HepG2 (cell line): Measurements from ENCODE around the gene SERPINB6. TPM values are rescaled to one million over a fixed set of nuclear protein-coding genes. Genes with fewer than 3 reads are reported as not detected.

Source experiments
- CREB1 ChIP-seq, 2 experiments: fragments of 450-650 bp in 1 of 2; IDR thresholded peaks; 2 replicates each; pipeline ENCODE4 v1.6.1; 2016 to 2017; ENCODE audit warnings: control low read depth in 1 of 2, mild to moderate bottlenecking in 1 of 2, missing compliant biosample characterization in 1 of 2, missing genetic modification characterization in 1 of 2
- KLF6 ChIP-seq: IDR thresholded peaks from 2 replicates; pipeline ENCODE4 v1.8.0; 2016; ENCODE audit warnings: missing biosample characterization, missing genetic modification reagents
- MBNL3 ChIP-seq: fragments of 250-450 bp; sonication (Bioruptor Pico); conservative IDR thresholded peaks from 2 replicates; pipeline ENCODE4 v1.8.0; 2022; ENCODE audit warnings: mild to moderate bottlenecking, inconsistent platforms
- MIER3 ChIP-seq: IDR thresholded peaks from 2 replicates; pipeline ENCODE4 v1.6.1; 2016; ENCODE audit warnings: missing compliant biosample characterization, borderline replicate concordance
- NCOA1 ChIP-seq: sonication (generic); formaldehyde crosslinking; IDR thresholded peaks from 2 replicates; pipeline ENCODE4 v1.9.0; 2021; ENCODE audit warnings: missing genetic modification reagents
- TCF7 ChIP-seq: sonication (generic); IDR thresholded peaks from 2 replicates; pipeline ENCODE4 v1.6.1; 2016; ENCODE audit warnings: antibody characterized with exemption, low read depth
- ZNF33A ChIP-seq: sonication (generic); formaldehyde crosslinking; IDR thresholded peaks from 2 replicates; pipeline ENCODE4 v1.5.1; 2020; ENCODE audit warnings: missing genetic modification reagents, mild to moderate bottlenecking, moderate library complexity, borderline replicate concordance
- ZNF407 ChIP-seq: sonication (generic); formaldehyde crosslinking; IDR thresholded peaks from one replicate; pipeline ENCODE4 v1.5.1; 2020; ENCODE audit warnings: mild to moderate bottlenecking, missing genetic modification reagents; ENCODE audit errors: not compliant biosample characterization
- ZNF687 ChIP-seq: sonication (generic); formaldehyde crosslinking; IDR thresholded peaks from 2 replicates; pipeline ENCODE4 v1.5.1; 2020; ENCODE audit warnings: mild to moderate bottlenecking, missing genetic modification reagents, moderate library complexity
- ZNF784 ChIP-seq: sonication (generic); formaldehyde crosslinking; IDR thresholded peaks from 2 replicates; pipeline ENCODE4 v1.5.1; 2020; ENCODE audit warnings: missing genetic modification reagents, mild to moderate bottlenecking, borderline replicate concordance
- polyA plus RNA-seq, 8 experiments: library from polyadenylated mRNA; depleted of rRNA in 3 of 8; stranded (reverse) in 7 of 8; unstranded in 1 of 8; fragments of >200 nt; fragmentation: Illumina TruSeq in 4 of 8; extraction: Trizol in 4 of 8; gene quantifications; 2 replicates each; pipeline versions ENCODE4 v1.2.1 to v1.2.3, GENCODE V29; 2011 to 2016; ENCODE audit warnings: low read depth in 4 of 8, missing spikeins in 1 of 8, mixed read lengths in 1 of 8; ENCODE audit not compliant: insufficient read depth in 1 of 8
- total RNA-seq, 5 experiments: library from RNA; depleted of rRNA; stranded (reverse); fragments of >200 nt; fragmentation: Illumina TruSeq; extraction: Trizol; gene quantifications; 2 replicates each; pipeline ENCODE4 v1.2.3, GENCODE V29; 2016; ENCODE audit warnings: low read depth in 1 of 5
- TF ChIP-seq, protein P1 (sequence below): sonication (generic); formaldehyde crosslinking; IDR thresholded peaks from 2 replicates; pipeline ENCODE4 v1.4.0; 2020; ENCODE audit warnings: mild to moderate bottlenecking, missing genetic modification reagents

Gene SERPINB6
- total and polyA plus RNA-seq, 2 of the 13 experiments (the other 11 are each of a cell fraction or from before 2014, with no cell fraction given): 38.2 to 61.3 TPM

- TF ChIP-seq ZNF687 (peak; percentile 90), ZNF784 (no peak; the same call in 1 of the 2 replicates), MBNL3 (no peak), NCOA1 (CRISPR knock-in tag) (no peak), CREB1 (IDR thresholded peaks at IDR 0.05) (no peak), CREB1 (CRISPR knock-in tag; IDR thresholded peaks at IDR 0.05) (no peak), MIER3 (CRISPR knock-in tag) (peak; percentile 53; the same call in 1 of the 2 replicates), ZNF33A (0 out of 2 replicates have a peak, but pooled peaks have one; percentile 26), TCF7 (no peak), ZNF407 (CRISPR knock-in tag) (no peak), KLF6 (0 out of 2 replicates have a peak, but pooled peaks have one; percentile 57)
- TF ChIP-seq, protein P1, sequence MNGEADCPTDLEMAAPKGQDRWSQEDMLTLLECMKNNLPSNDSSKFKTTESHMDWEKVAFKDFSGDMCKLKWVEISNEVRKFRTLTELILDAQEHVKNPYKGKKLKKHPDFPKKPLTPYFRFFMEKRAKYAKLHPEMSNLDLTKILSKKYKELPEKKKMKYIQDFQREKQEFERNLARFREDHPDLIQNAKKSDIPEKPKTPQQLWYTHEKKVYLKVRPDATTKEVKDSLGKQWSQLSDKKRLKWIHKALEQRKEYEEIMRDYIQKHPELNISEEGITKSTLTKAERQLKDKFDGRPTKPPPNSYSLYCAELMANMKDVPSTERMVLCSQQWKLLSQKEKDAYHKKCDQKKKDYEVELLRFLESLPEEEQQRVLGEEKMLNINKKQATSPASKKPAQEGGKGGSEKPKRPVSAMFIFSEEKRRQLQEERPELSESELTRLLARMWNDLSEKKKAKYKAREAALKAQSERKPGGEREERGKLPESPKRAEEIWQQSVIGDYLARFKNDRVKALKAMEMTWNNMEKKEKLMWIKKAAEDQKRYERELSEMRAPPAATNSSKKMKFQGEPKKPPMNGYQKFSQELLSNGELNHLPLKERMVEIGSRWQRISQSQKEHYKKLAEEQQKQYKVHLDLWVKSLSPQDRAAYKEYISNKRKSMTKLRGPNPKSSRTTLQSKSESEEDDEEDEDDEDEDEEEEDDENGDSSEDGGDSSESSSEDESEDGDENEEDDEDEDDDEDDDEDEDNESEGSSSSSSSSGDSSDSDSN (CRISPR knock-in tag): peak; percentile 93
Observed at GRCh38 chr6:2971420-2972218, at the start of gene SERPINB6 (continued).
